Panc1 (cell line): ENCODE measurements around the gene SLC17A7.

Experiments
- POLR2AphosphoS5 ChIP-seq: IDR thresholded peaks from 2 replicates; pipeline ENCODE4 v1.6.1; 2012; ENCODE audit warnings: mild to moderate bottlenecking, low read depth, low read length, moderate library complexity
- TF ChIP-seq, protein P1 (sequence below): fragments of 450-650 bp; IDR thresholded peaks from 2 replicates; pipeline ENCODE4 v1.5.1; 2017; ENCODE audit warnings: mild to moderate bottlenecking

DNA sequence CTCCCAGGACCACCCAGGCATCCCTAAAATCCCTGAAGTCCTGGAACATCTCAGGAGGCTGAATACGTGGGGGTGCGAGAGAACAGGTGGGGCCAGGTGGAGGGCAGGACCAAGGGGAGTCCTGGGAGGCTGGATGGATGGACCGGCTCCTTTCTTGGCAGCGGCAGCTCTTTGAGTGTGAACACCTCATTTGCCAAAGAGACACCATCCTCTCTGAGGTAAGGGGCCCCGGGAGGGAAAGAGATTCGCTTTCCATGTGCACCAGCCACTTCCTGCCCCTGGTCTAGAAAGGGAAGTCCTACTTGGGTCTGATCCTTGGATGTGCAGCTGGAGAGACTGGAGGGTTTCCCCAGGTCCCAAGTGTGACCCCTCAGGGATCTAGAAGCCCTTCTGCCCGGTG, 34.2 kb downstream of the SLC17A7 start:
- TF ChIP-seq, protein P1, sequence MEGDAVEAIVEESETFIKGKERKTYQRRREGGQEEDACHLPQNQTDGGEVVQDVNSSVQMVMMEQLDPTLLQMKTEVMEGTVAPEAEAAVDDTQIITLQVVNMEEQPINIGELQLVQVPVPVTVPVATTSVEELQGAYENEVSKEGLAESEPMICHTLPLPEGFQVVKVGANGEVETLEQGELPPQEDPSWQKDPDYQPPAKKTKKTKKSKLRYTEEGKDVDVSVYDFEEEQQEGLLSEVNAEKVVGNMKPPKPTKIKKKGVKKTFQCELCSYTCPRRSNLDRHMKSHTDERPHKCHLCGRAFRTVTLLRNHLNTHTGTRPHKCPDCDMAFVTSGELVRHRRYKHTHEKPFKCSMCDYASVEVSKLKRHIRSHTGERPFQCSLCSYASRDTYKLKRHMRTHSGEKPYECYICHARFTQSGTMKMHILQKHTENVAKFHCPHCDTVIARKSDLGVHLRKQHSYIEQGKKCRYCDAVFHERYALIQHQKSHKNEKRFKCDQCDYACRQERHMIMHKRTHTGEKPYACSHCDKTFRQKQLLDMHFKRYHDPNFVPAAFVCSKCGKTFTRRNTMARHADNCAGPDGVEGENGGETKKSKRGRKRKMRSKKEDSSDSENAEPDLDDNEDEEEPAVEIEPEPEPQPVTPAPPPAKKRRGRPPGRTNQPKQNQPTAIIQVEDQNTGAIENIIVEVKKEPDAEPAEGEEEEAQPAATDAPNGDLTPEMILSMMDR, result no peak
- TF ChIP-seq POLR2AphosphoS5, result no peak
